Spleen (tissue), 7 donors: ENCODE data around the gene SRGAP3.

Experiments
- POLR2AphosphoS5 ChIP-seq, 3 donors: sonication (generic); formaldehyde crosslinking; IDR thresholded peaks; one replicate each; pipeline ENCODE4 v1.5.1; 2017; ENCODE audit warnings: antibody characterized with exemption in 3 of 3
- TF ChIP-seq, protein P1 (sequence below), 11 experiments: fragments of 200-600 bp in 7 of 11; fragments of 450-650 bp in 4 of 11; sonication (generic) in 4 of 11; IDR thresholded peaks in 8 of 11; conservative IDR thresholded peaks in 3 of 11; 1 replicate in 7 of 11; 2 replicates in 4 of 11; pipeline versions ENCODE4 v1.4.0 to v1.8.0; 2016 to 2021; ENCODE audit warnings: antibody characterized with exemption in 11 of 11, inconsistent platforms in 4 of 11, mild to moderate bottlenecking in 1 of 11
- donor health status: DM: no; HTN: no; CAD: no; lungs with moderate emphysema.
- donor health status: DM: no; HTN: no; CAD: no.
- donor health status: DM: no; HTN: no; CAD: no.

DNA sequence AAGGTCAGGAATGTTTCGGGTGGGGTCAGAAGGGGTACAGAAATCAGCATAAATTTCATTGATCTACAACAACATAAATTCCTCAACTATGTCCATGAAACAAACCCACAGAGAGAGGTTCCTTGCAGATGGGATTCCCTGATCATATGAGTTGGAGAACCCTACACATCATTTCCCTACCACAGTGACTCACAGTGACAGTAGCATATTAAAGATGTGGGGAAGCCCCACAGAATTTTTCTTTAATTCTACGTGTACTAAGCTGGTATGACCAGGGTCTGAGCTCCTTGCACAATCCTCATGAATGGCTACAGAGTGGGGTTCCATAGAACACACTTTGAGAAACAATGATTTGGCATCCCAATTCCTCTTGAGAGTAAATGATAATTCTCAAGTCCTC, 169.3 kb downstream of the SRGAP3 start:
- TF ChIP-seq, protein P1, sequence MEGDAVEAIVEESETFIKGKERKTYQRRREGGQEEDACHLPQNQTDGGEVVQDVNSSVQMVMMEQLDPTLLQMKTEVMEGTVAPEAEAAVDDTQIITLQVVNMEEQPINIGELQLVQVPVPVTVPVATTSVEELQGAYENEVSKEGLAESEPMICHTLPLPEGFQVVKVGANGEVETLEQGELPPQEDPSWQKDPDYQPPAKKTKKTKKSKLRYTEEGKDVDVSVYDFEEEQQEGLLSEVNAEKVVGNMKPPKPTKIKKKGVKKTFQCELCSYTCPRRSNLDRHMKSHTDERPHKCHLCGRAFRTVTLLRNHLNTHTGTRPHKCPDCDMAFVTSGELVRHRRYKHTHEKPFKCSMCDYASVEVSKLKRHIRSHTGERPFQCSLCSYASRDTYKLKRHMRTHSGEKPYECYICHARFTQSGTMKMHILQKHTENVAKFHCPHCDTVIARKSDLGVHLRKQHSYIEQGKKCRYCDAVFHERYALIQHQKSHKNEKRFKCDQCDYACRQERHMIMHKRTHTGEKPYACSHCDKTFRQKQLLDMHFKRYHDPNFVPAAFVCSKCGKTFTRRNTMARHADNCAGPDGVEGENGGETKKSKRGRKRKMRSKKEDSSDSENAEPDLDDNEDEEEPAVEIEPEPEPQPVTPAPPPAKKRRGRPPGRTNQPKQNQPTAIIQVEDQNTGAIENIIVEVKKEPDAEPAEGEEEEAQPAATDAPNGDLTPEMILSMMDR (IDR thresholded peaks at IDR 0.05 in 8 of 11, conservative IDR thresholded peaks at IDR 0.05 in 3 of 11): no peak
- TF ChIP-seq POLR2AphosphoS5 (IDR thresholded peaks at IDR 0.05): no peak
